HG03460 (cell line): ENCODE measurements around the gene ZSCAN12.

Source experiments
- ATAC-seq: cut with Tn5 transposase; IDR thresholded peaks from one replicate; pipeline ENCODE4 v1.9.1; 2021; ENCODE audit not compliant: unreplicated experiment

The ZSCAN12 gene

DNA sequence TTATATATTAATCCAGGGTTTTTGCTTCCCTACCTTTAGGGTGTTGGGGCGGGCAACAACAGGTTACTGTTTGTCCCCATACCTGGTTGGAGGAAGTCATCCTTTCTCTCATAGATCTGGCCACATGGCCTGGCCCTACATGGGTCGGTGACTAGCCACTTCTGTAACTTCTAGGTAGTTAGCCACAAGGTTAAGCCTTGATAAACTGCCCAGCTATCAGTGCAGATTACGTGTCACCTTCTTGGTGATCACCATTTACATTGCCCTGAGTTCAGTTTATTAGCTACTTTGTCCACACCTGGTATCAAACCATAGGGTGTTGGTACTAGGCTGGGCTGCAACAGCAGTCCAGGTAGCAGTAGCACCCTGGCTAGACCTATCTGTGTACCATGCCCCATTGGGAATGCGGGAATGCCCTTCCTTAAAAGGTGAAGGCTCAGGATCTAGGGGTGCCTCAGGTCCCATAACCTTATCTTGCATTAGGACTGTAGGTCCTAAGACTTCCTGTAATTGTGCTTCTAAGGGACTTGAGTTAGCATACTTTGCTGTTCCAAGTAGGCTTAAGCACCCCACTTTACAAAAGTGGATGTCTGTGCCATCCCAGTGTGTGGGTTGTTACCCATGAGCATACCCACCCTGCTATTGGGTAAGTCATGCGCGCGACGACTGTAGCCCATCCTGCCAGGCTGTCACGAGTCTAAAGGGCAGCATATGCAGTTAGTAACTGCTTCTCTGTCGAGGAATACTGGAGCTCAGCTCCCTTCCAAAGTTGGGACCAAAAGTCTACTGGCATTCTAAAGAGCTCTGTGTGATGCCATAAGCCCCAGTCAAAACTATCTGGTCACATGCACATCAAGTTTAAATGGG lies 44.6 kb downstream of the ZSCAN12 start:
- no peak for ATAC-seq

DNA sequence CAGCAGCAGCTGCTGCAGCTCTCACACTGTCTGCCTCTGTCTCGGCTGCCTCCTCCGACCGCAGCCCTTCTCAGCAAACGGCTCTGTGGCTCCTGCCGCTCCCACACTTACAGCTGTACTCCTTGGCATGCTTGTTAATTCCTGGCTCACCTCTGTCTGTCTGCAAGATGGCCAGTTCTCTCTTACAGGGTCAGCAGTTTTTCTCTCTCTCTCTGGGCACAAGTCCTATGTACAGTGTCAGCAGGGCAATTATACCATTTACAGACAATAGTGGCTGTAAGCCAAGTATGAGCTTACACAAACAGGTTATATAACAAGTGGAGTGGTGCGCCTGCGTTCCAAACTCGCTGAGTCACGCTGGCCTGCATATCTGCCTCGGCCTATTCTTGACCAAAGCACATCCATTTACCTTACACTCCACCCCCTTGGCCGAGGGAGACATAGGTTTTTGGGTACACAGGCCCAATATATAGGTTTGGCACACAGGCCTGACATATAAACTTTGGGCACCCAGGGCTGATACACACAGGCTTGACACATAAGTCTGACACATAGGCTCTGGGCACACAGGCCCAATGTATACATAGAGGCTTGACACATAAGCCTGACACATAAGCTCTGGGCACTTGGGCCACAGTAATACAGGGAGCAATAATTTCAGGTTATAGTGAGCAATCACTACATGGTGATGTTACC lies 45.4 kb downstream of the ZSCAN12 start:
- ATAC-seq, result no peak

DNA sequence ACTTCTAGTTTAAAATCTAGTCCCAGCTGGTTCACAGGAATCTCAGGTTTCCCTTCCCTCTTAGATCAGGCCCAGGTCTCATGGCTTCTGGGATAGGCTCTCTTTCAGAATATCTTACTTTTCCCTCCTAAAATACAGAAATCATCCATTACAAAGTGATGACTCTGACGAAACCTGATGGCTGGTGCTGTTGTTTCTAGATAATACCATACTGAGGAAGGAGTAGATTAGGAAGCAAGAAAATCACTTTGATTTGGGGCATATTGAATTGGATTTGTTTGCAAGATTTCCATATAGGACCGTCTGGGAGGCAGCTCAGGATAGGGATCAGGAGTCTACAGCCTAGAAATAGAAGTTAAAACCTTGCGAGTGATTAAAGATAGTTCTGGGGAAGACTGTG lies 46.2 kb downstream of the ZSCAN12 start:
- ATAC-seq, result no peak

DNA sequence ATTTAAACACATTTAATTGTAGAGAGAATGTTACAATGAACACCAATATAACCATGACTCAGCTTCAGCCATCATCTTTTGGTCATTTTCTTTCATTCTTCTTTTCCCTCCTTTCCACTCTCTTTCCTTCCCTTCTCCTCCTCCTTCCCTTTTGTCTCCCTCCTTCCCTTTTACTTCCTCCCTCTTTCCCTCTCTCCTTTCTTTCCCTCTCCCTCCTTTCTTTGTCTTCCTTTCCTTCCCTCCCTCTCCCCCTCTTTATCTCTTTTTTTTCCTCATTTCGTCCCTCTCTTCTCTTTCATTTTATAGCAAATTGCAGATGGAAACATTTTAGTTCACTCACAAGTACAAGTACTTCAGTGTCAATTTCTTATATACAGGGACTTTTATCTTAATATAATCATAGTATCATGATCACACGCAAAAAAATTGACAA lies 48.0 kb downstream of the ZSCAN12 start:
- ATAC-seq, result no peak

DNA sequence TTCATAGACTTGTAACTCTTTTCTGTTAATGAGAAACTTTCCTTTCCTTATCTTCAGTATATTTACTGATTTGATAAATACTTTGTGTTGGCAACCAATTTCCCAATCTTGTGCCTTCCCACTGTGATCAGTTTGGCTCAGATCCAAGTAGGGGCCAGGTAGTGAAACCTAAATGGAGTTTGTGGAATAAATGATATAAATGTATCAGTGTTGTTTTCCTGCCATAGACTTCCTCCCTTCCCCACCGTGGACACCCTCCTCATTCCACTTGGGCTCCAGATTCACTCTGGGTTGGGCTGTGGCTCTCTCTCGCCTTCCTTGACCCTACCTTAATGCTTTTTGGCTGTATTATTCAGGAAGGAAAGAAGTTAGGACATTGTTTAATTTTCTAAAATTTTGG lies 48.5 kb downstream of the ZSCAN12 start:
- ATAC-seq, result no peak

DNA sequence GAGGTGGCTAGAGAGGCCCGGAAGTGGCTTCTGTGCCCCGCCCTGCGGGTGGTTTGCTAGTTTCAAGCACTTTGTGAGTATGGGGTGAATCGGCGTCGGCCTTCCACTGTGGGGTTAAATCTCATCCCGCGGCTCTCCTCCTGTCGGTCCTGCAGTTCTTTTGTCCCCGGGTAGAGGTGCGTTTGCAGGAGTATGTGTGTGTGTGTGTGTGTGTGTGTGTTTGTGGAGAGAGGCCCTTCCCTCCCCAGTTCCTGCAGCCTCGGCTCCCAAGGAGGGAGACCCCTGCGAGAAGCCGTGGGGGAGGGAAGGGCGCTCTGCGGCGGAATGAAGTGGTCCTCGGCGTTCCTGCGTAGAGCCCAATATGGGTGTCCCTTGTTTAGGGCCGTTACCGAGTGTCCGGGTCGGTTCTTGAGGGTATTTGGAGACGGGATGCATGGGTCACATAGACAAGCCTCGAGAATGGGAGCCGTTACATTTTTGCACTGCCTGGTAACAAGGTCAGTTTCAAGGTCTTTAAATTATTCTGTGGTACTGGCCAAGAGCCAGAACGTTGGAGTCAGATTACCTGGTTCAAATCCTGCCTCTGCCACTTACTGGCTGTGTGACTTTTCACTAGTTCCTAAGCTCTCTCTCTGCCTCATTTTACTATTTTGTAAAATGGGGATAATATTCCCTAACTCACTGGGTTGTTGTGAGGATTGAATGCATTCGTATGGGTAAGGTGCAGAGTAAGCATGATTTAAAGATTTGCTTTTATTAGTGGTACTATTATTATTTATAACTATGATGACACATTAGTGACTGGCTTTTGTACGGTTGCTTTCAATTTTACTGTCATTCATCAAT lies 49.4 kb downstream of the ZSCAN12 start, which contains the start of gene ZKSCAN3:
ZKSCAN3 (plus strand) TSS at position 56 of the 846 bp plus-strand sequence. CDS start 9,640 bp downstream, outside the sequence.
- peak; percentile 94 for ATAC-seq

DNA sequence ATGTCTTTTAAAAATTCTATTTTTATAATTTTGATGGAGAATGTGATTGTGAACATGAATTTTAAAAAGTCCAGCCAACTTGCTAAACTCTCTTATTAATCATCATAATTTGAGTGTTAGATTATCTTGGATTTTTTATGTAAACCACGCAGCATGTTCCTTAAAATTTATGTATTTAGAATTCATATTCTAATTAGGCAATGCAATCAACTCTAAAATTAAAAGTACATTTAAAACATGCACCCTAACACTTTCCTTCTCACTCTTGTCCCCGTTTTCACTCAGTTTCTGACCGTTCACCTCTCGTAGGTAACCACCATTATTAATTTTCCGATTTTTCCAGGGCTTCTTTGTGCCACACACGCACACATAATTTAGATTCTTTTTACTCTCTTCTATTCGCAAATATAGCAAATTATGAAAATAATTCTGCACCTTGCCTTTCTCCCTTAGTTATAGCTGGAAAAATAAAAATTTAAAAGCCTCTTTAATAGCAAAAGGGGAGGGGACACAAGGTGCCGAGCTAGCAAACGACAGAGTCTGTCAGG lies 50.1 kb downstream of the ZSCAN12 start:
- ATAC-seq, result peak; percentile 8

DNA sequence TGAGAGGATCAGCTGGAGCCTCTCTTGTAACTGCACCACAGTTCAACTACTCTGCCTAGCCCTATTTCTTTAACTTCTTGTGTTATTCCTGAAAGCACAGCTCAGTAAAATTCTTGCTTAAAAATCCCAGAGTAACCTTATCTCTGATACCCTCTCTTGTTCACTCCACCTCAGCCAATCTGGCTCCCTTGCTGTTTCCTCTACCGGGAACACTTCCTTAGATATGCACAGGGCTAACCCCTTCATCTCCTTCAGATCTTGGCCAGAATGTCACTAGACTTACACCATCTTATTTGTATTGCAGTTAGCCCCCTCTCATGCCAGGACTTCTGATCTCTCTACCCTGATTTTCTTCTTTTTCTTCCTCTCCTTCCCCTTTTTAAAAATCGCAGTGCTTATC lies 52.4 kb downstream of the ZSCAN12 start:
- ATAC-seq, result no peak

DNA sequence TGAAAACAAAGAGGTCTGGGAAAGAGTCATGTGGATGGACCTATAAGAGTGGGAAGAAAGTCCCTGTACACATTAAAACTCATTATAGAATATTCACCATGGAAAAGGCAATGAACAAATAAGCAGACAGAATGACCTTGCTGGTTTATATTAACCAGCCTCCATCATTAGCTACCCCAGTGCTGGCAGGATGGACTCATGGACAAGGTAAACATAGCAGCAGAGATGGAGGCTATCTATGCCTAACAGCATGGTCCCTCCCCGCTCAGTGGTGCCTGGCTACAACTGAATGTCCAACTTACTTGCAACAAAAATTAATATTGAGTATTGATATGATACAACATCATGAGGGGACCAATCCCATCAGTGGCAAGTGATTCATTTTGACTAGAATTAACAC lies 54.3 kb downstream of the ZSCAN12 start:
- ATAC-seq, result no peak

DNA sequence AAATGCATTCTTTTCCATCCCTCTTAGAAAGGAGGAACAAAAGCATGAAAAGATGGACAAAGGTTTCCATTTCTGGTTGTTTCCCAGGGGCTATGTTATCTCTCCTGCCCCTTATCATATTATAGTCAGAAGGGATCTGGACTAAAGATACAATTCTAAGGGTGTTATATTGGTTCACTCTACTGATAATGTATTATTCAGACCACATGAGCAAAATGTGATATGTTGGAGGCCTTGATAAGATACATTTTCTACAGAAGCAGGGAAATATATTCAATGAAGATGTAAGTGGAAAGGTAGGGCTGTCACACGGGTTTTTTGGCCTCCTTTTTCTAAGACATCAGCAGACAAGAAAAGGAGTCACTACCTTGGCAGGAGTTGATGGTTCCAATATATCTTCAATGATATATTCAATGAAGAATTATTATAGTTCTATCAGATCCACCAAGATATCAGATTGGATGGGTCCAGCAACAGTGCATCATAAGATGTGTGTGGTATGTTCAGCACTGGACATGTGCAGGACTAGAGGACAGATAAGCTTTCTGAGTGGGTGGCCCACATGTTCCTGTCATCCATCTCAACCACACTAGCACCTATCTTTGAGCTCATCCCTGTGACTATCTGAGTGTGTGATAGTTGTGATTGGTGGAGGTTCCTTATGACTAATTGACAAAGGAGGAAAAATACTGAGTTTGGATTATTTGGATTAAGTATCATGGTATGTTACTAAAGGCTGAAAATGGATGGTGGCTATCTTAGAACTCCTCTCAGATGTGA lies 55.5 kb downstream of the ZSCAN12 start:
- no peak for ATAC-seq

DNA sequence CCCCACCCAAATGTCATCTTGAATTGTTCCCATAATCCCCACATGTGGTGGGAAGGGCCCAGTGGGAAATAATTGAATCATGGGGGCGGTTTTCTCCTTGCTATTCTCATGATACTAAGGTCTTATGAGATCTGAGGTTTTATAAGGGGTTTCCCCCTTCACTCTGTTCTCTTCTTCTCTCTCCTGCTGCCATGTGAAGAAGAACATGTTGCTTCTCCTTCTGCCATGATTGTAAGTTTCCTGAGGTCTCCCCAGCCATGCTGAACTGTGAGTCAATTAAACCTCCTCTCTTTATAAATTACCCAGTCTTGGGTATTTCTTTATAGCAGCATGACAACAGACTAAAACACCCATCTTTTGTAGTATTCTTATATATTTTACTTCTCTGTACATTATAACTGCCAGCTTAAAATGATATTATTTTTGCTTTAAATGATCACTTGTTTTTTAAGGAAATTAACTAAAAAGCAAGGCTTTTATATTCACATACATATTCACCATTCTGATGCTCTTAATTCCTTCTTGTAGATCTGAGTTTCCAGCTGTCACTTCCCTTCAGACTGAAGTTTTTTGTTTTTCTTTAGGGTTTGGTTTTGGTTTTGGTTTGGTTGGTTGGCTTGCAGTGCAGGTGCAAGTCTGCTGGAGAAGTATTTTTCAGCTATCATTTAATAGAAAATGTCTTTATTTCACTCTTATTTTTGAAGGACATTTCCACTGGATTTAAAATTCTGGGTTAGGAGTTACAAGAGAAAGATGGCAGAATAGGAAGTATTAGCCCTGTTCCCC lies 59.0 kb downstream of the ZSCAN12 start:
- ATAC-seq, result no peak

DNA sequence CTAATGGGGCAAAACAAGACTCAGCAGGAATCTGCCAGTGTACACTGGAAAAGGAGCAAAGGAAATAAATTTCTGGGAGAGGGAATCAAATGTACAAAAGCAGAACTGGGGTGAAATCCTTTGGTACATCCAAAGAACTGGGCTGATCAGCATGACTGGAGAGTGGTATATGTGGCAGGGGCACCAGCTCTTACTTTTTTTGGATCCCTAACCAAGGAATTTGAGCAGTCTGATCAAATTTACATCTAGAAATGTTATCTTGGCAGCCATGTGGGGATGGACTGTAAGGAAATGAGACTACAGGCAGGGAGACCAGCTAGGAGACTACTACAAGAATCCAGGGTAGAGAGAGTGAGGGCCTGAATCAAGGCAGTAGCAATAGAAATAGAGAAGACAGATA lies 62.4 kb downstream of the ZSCAN12 start:
- no peak for ATAC-seq

DNA sequence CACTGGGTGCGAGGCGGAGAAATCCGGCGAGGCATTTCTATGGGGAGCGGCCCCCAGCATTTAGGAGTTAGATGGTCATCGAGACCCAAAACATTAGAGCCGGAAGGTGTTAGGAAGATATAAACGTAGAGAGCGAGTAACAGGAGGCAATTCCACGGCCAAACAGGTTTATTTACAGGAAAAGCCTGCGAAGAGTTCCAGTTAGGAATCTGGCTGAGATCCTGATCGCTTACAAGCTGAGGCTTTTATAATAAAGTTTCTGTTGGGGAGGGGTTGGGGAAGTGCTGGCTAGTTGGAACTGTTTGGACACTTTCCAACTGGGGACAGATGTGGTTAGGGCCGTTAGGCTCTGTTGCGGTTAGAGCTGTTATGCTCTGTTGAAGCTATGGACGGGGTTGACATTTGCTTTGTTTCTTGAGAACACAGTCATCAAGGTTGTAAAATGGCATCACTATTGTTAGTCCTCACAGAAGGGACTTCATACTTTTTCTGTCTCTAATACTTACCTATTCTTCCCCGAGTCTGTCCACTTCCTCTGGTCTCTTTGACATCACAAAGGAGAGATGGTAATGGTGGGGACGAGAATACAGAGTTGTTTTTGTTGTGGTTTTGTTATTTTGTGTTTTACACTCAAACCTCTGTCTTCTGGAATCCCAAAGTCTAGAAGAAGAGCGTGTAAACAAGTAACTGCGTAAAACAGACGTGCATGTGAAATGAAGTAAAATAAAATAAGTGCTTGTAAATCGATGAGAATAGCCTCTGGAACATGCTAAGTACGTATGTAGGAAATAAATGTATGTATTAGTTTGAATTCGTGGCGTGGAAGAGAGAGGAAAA lies 63.0 kb downstream of the ZSCAN12 start:
- ATAC-seq, result peak; percentile 47

DNA sequence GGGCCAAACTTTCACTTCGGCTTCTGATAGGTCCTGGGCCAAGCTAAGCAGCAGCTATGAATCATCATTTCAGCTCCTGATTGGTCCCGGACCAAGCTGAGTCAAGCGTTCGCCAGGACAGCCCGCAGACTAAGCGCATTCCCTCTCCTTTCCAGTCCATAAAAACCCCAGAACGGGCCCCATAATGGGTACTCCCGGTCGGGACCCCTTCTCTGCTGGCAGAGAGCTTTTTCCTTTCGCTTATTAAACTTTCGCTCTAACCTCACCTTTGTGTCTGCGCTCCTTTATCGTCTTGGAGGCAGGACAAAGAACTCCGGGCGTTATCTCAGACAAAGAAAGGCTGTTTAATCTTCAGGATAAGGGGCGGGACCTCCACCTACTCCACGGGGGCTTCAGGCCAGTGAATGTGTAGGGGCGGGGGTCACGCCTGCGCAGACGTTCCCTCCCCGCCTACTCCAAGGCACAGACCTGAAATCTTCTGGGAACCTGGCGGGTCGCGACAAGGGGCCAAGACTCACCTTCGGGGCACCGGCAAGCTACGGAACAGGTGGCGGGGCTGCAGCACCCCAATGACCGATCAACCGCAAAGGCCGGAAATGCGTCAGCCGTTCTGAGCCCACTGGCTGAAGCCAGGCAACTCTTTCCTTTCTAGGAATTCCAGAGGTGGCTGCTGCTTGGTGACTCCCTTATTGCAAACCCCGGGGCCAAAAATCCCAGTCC lies 63.8 kb downstream of the ZSCAN12 start, which contains the start of gene ZSCAN31:
ZSCAN31 (minus strand) TSS at position 585 of the 720 bp plus-strand sequence. CDS start 6,465 bp downstream, outside the sequence.
- peak; percentile 83 for ATAC-seq

DNA sequence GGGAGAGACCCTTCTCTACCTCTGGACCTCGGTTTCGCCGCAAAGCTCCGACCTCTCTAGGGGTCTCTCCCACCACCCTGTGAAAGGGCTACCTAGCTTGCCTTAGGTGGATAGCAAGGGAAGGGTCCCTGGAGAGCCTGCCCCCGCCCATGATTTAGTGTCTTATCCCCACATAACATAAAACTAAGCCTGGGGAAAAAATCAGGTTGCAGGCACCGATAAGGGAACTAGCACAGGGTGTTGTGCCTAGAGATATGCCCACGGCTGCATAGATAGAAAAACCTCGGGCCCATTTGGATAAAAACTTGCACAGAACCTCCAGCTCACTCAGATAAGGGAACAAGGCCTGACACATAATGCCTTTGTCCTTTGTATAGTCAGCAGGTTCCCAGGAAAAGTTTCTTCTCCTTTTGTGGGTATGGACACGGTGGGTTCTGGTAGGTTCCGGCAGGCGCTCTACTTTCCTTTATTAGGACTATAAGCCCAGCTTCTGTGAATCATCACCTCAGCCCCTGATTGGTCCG lies 64.4 kb downstream of the ZSCAN12 start:
- ATAC-seq, result no peak

DNA sequence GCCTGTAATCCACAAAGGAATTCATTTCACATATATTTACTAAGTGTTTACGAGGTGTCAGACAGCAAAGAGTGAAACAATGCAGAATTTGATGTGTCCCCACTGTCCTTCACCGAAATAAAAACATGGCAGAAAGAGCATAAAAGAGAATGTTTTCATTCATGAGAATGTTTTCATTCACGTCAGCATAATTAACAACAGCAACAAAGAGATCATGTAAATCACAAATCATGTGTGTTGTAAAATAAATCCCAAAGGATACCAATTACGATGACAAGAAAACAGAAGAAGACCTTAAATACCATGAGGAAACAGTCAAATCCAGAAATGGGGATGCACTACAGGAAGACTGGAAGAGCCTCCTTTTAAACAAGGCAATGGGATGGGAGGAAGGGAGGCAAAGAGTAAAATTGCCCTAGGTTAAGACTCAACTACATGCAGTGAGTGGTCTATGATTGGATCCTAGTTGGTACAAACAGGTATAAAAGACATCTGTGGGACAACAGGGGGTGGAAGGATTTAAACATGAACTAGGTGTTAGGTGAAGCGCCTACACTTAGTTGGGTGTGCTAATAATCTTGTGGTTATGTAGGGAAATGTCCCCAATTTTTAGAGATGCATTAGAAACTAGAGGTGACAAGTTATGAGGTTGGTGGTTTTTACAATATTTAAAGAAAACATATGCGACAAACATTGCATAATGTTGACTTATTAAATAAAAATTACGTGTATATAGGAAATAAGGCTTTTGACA lies 65.1 kb downstream of the ZSCAN12 start:
- ATAC-seq, result no peak

DNA sequence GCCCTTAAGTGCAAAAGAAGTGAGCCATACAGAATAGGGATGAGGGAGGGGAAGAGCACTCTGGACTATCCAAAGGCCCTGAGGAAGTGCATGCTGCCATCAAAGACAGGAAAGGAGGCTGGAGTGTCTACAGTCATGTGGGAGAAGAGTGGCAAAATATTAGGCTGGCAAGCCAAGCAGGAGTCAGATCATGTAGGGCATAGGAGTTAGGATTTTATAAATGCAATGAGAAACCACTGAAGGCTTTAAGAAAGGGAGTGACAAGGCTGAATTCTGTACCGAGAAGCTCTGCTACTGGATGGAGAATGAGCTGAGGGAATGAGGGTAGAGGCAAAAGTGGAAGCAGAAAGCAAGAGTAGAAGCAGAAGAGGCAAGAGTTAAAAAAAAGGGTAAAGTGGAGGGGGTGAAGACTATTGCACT lies 65.9 kb downstream of the ZSCAN12 start:
- no peak for ATAC-seq
